GM20431 (cell line): ENCODE results near the gene OR2G2.

Source experiments
- in situ Hi-C: fragments of 300-500 bp; cut with MseI, MboI; formaldehyde crosslinking; loops from one replicate; pipeline ENCODE4 v1.15.0; 2020; ENCODE audit warnings: low sequenced_read_pairs; ENCODE audit not compliant: unreplicated experiment

The OR2G2 gene, protein sequence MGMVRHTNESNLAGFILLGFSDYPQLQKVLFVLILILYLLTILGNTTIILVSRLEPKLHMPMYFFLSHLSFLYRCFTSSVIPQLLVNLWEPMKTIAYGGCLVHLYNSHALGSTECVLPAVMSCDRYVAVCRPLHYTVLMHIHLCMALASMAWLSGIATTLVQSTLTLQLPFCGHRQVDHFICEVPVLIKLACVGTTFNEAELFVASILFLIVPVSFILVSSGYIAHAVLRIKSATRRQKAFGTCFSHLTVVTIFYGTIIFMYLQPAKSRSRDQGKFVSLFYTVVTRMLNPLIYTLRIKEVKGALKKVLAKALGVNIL

DNA sequence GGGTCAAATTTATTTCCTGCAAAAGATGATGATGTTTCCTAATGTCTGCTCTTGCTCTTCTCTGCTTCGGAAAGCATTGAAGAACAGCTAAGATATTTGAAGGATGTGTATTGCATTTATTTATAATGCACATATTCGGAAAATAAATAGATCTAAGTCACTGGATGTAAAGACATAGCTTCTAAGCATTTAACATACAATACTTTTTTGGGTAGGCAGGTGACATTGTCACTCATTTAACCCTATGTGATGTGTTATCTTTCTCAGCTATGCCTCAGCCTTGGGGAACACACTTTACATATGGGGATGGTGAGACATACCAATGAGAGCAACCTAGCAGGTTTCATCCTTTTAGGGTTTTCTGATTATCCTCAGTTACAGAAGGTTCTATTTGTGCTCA is at the start of gene OR2G2:
Gene OR2G2, plus strand, starts transcription at position 301 of the 400 bp plus-strand sequence. Its CDS starts 0 bp downstream, at position 301.
- in situ Hi-C loops = no loop called here

DNA sequence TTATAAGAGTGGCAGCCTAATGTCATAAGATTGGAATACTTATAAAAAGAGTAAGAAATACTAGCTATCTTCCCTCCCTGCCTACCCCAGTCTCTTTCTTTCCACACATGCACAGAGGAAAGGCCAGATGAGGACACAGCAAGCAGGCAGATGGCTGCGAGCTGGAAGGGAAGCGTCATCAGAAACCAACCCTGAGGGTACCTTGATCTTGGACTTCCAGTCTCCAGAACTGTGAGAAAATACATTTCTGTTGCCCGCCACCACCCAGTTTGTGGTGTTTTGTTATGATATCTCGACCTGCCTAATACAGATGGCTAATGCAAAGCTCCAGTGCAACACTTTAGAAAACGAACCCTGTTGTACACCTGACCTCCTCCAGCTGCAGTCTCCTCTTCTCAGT is 49.6 kb upstream of the OR2G2 start:
- in situ Hi-C loops = no loop called here

DNA sequence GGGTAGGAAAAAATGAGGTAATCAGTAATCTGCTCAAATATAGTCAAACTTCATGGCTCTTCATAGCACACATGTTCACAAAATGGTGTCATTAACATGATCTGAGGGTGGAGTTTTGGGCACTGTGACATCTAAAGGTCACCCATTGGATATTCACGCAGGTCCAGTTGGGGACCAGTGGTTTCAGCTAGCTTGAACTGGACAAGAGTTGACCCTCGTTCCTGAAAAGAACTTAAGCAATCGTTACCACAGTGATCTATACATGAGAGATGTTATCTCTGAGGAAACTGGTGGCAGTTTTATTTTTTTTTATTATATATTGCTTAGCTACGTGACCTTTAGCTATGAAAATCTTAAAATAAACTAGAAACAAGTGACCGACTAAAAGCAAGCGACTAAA is 48.9 kb upstream of the OR2G2 start:
- in situ Hi-C loops = no loop called here

DNA sequence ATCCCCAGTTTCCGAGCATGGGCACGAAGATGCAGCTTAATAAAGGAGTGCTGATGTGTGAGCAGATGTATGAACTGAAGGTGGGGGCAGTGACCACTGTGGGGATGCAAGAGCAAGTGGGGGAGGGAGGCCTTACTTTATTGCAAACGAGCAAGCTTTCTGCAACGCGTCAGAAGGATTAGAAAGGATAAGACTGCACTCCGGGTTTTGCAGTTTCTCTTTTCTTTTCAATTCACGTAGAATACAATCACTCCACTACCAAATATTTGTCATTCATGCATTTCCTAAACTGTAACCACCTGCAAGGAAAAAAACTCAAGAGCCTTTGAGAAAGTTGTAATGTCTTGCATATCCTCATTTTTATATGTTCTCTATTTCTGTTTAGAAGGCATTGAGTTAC is 47.6 kb upstream of the OR2G2 start:
- in situ Hi-C loops = no loop called here

- in situ Hi-C loops = no loop called here
These were observed 45.3 kb upstream of the OR2G2 start for GRCh38 chr1:247542811-247543210.

DNA sequence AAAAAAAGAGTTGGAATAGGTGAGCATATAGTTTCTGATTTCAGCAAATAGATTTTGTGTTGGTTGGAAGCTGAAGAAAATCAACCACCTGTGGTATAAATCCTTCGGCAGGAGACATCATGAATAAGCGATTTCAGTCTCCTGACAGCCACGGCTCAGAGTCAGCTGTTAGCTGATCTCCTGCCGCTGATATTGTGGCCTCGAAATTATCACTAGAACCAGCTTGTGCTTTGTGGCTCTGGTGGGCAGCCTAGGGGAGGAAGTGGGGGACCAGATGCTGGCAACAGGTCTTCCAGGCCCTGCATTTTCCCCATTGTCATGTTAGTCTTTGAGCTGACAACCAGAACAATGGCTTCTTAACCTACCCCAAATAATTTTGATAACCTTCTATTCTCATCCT is 40.1 kb upstream of the OR2G2 start:
- in situ Hi-C loops = no loop called here

GRCh38 chr1:247548769-247549182 is 39.4 kb upstream of the OR2G2 start, which contains the start of gene GCSAML:
Gene GCSAML (plus strand): TSS chr1:247549134. CDS start chr1:247549192, 58 bp downstream.
- in situ Hi-C loops = no loop called here

DNA sequence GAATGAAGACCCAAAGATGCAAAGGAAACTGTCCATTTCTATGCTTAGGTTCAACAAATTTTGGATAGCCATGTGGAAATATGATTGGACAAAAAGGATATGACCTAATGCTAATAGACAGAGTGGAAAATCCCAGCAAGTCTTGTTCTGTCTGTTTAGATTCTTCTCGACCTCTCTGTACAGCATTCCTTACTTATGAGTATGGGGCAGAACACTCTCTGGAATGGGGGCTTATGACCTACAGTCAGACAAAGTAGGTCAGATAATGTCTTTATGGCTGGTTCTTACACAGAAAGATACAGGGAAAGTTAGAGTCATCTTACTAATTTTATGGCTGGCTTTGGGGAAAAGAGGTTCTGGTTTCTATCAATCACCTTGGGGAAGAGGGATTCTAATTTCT is 36.4 kb upstream of the OR2G2 start:
- in situ Hi-C loops = no loop called here

DNA sequence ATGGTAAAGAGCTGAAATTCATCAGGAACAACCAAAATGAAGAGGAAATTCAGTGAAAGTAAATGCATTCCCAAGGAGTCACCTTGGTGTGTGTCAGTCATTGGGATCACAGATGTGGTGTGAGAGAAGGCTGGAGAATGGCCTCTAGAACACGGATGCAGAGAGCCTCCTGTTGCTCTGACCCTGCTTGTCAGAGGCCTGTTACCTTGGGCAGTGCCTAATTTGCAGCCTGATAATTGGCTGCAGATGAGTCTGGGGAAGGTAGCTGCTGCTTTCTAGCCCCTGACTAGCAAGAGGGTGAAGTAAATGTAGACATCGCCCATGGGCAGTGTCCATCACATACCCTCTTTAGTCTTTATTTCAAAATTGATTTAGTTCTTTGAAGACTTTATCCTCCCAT is 35.9 kb upstream of the OR2G2 start:
- in situ Hi-C loops = no loop called here

DNA sequence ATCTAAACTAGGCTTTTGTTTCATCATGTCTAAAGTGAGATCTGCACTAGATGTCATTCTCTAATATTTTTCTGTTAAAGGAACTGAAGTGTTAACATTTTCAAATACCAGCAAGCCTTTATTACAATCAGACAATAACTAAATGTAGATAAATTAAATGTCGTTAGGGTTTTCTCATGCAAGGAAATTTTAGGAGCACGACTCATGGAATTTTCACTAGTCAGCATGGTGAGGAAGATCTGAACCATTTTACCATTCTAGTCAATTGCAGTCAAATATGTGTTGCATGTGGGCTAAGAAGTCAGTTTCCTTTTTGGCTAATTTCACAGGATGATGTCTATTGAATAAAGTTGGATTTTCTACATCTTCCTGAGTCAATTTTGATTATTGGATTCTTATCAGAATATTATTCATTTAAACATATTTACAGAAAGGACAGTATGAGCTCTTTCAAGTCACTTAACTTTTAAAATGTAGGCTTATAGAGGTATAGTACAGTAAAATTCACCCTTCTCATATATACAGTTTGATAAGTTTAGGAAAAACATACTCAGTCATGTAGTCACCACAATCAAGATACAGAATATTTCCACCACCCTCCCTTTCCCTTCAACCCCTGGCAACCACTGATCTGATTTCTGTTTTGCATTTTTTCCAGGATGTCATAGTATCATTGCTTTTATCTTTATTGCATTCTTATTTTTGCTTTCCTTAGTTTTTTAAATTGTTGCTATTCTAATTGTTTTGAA is 30.1 kb upstream of the OR2G2 start:
- in situ Hi-C loops = no loop called here

DNA sequence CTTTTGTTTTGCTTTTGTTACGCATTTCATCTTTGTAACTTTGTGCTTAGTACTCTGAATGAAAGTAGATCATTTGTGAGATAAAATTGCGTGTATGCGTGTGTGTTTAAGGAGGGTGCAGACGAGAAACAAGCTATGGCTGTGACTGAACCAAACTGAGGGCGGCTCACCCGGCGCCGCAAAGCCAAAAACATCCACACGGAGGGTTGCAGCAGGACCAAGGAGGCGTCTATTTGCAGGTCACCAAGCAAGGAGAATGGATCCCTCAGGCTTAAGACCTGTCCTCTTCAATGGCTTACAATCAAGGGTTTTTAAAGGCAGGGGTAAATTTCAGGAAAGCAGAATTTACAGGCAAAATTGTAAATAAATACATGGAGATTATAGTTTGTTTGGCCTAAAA is 26.4 kb upstream of the OR2G2 start:
- in situ Hi-C loops = no loop called here

GRCh38 chr1:247562198-247562597 is 26.0 kb upstream of the OR2G2 start:
- in situ Hi-C loops = no loop called here

DNA sequence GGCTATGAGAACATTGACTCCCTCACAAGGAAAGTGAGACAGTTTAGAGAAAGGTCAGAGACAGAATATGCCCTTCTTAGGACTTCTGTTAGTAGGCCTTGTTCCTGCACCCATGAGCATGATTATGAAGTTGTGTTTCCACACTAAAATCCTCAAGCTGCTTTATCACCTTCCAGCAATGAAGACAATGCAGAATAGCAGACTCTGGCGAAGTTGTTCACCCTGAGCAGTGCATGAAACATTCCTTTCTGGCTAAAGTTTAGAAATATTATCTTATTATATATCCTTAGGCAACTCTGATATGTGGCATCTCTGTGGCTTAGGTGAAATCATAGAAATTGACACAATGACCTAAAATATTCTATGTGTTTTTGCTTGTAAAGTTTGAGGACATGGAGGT is 13.9 kb upstream of the OR2G2 start:
- in situ Hi-C loops = no loop called here

DNA sequence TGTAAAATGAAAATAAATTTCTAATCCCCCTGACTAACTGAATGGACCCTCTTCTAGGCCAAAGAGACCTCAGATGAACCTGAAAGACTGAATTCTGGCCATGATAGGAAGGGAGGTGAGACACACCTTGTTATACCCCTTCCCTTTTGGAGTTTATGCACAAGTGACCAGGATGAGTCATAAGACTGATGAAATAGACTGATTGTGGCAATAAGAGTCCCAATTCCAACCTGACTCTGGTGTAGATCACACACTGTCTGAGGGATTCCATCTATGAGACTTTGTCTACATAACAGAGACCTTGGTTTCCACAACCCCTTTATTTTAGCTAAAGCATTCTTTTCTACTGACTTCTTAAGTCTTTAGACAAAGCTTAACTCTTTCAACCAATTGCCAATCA is 13.5 kb upstream of the OR2G2 start:
- in situ Hi-C loops = no loop called here

DNA sequence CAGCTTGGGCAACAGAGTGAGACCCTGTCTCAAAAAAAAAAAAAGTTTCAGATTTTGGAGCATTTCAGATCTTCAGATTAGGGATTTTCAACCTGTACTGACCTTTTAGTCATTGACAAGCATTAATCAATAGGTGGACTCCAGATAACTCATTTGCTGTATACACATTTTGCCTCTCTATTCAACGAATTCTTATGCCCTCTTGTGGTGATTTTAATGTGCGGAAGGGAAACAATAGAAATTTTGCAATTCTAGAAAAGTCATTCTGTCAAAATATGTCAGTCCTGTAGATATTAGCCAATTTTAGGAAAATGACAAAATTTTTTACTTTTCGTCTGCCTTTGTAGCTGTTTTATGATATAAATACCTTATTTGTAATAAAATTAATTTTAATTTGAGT is 11.6 kb upstream of the OR2G2 start:
- in situ Hi-C loops = no loop called here

GRCh38 chr1:247578946-247579460 is 9.2 kb upstream of the OR2G2 start:
- in situ Hi-C loops = no loop called here

- in situ Hi-C loops = no loop called here
These were observed 17.1 kb downstream of the OR2G2 start, which contains the start of gene OR2G3 for GRCh38 chr1:247605286-247605685. Gene OR2G3 (plus strand): TSS chr1:247605586. CDS start chr1:247605586, 0 bp downstream.

DNA sequence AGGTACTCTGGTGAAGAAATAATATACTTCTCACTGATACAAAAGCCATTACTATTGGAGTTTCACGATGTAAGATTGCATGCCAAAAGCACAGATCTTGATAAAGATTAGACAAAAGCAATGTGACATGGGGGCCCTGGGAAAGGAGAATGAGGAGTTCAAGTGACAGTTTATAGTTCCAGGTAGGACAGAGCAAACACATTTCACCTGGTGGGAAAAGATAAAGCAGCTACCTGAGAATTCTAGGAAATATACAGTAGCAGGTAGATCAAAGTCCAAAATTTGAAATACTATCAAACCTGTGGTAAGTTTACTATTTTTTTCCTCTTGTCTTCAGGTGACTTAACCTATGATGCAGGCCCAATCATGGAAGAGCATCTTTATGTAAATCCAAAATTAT is 25.2 kb downstream of the OR2G2 start:
- in situ Hi-C loops = no loop called here

GRCh38 chr1:247614625-247615024 is 26.5 kb downstream of the OR2G2 start:
- in situ Hi-C loops = no loop called here

DNA sequence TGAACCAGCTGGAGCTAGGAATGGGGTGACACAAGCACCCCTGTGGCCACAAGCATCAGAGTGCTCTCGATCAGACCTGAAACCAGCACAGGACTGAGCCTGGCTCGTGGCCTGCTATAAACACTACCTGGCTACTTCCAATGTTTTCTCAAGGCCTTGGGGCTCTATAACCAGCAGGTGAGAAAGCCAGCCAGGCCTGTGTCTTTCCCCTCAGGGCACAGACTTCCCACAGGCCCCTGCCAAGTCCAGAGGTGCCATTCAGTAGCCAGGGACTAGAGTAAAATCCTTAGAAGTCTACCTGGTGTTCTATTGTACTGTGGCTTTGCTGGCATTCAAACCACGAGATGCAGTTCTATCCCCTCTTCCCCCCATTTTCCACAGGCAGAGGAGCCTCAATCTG is 39.8 kb downstream of the OR2G2 start:
- in situ Hi-C loops = no loop called here

- in situ Hi-C loops = no loop called here
These were observed 49.9 kb downstream of the OR2G2 start for GRCh38 chr1:247638011-247638410.
